Mesenteric fat pad (tissue), 1 donor: ENCODE data around the gene C19orf67. TPM values are rescaled to one million over a fixed set of nuclear protein-coding genes. Genes with fewer than 3 reads are reported as not detected.
"Not testable (repeated sequence)": the region's sequence is repeated elsewhere in the genome, so short reads cannot be mapped to it uniquely, and the experiment has no call there.

Experiments used
- DNase-seq: peaks from one replicate; pipeline ENCODE4 v3.0.0-alpha.2; 2020; ENCODE audit warnings: low spot score
- total RNA-seq: library from RNA; stranded (reverse); fragmentation: NEBNext Ultra II Directional; extraction: Animal tissue kit (Norgen Biotek cat#: 25700); gene quantifications from one replicate; pipeline ENCODE4 v1.2.1, GENCODE V29; 2021
- donor health status: DM: yes; HTN: yes; CAD: no.

Gene C19orf67
- total RNA-seq, 1 donor from 2014 or later: not detected

DNA sequence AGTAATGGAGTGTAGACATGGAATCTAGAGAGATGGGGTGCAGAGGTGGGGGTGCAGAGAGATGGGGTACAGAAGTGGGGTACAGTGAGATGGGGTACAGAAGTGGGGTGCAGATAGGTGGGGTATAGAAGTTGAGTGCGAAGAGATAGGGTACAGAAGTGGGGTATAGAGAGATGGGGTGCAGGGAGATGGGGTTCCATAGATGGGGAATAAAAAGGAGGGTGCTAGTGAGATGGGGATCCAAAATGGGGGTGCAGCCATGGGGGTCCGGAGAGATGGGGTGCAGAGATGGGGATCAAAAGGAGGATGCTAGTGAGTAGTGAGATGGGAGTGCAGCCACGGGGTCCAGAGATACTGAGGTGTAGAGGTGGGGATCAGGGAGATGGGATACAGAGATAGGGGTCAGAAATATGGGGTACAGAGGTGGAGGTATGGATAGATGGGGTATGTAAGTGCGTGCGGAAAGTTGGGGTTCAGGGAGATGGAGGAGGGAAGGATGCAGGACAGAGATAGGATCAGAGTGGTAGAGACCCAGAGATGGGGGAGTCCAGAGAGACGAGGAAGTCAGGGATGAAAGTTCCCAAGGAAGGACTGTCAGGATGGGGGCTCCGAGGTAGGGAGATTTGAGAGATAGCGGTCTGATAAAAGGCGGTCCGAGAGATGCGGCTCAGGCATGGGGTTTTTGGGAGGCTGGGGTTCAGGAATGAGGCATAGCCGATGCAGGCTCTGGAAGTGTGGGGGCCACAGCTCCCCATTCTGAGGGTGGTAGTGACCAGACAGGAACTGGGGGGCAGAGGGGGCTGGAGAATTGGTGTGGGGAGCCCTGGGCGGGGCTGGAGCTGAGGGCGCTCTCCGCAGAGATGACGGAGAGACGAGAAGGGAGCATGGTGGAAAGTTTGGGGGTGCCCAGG, 27.1 kb downstream of the C19orf67 start:
- DNase-seq: no peak

DNA sequence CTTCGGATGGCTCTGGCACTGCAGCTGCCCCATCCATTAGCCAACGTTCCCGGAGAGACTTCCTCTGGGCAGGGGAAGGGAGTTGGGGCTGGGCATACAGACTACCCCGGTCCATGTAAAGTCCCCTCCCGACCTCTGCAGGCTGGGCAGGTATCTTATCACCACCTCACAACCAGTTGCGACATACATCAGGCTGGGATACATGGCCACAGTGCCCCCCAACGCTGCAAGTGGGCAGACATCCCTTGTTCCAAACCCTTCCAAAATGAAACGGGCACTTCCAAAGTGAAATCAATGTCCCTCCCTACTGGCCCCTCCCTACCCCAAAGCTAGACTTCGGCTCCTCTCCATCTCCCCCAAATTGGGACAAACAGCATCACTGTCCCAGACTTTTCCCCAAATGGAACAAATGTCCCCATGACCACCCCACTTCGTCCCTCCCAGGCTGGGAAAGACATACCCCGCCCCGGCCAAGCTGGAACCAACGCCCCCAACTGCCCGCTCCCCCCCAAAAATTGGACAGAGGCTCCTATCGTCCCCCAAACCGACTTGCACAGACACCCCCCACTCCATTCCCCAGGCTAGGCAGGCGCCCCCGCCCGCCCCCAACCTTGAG, 28.7 kb downstream of the C19orf67 start:
- no peak for DNase-seq

DNA sequence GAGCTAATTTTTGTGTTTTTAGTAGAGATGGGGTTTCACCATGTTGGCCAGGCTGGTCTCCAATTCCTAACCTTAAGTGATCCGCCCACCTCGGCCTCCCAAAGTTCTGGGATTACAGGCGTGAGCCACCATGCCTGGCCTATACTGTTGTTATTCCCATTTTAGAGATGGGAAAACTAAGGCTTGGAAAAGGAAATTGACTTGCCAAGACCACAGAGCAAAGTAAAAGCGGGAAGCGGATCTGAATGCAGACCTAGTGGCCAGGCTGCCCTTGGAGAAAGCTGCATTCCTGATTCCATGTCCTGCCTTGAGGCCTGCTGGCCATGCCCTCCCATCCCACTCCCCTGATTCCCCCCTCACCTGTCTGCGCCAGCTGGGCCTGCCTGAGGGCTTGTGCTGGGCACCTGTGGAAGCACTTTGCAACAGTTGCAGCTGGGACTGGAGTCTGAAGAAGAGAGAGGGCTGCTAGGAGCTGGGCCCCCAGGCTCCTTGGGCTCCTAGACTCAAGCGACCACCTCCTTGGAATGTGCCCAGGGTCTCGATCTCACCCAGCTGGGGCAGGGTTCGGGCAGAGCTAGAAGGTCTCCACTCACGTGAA, 29.4 kb downstream of the C19orf67 start:
- DNase-seq: no peak

- no peak for DNase-seq
These were observed 30.2 kb downstream of the C19orf67 start for GRCh38 chr19:14055396-14055795.

GRCh38 chr19:14054721-14055120, 30.9 kb downstream of the C19orf67 start:
- DNase-seq: no peak

DNA sequence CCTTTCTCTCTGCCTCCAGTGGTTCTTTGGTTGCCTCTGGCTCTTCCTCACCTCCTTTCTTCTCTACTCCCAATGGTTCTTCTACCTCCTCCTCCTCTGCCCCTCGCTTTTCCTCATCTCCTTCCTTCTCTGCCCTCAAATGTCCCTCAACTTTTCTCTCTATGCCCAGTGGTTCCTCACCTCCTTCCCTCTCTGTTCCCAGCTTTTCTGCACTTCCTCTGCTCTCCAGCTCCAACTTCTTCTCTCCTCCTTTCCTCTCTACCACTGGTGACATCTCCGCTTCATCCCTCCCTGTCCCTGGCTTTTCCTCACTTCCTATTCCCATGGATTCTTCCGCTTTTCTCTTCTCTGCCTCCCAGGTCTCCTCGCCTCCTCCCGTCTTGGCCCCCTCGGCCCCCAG, 31.5 kb downstream of the C19orf67 start:
- DNase-seq: no peak

DNA sequence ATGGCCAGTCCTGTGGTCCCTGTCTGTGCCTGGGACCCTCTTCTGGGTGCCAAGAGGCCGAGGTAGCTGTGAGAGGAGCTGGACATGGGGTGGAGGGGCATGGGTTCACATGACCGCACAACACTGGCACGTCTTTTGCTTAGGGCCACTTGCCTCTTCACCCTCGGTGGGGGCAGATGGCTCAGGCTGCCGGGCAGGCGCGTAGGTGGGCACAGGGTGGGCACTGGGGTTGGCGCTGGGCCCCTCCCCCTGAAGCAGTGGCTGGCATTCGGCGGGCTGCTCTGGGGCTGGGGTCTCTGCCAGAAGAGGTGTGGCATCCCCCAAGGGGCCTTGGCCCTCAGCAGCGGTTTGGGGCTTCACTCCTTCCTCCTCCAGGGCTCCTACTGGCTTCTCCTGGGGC, 32.1 kb downstream of the C19orf67 start:
- DNase-seq: no peak

GRCh38 chr19:14053032-14053431, 32.6 kb downstream of the C19orf67 start:
- DNase-seq: no peak

- no peak for DNase-seq
These were observed 33.1 kb downstream of the C19orf67 start for GRCh38 chr19:14052470-14052869.

DNA sequence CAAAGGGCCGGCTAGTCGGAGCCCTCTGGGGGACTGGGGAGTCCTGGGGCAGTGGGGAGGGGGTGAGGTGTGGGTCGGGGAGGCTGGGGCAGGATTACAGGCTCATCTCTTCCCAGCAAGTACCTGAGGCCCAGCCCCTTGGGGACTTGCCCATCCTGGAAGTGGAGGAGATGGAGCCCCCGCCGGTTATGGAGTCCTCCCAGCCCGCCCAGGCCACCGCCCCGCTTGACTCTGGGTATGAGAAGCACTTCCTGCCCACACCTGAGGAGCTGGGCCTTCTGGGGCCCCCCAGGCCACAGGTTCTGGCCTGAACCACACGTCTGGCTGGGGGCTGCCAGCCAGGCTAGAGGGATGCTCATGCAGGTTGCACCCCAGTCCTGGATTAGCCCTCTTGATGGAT, 33.6 kb downstream of the C19orf67 start:
- no peak for DNase-seq

DNA sequence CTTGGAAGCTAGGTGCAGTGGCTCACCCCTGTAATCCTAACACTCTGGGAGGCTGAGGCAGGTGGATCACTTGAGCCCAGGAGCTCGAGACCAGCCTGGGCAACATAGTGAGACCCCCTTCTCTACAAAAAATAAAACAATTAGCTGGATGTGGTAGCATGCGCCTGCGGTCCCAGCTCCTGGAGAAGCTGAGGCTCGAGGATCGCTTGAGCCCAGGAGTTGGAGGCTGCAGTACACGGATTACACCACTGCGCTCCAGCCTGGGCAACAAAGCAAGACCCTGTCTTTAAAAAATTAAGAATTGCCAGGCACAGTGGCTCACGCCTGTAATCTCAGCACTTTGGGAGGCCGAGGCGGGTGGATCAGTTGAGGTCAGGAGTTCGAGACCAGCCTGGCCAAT, 34.6 kb downstream of the C19orf67 start:
- not testable (repeated sequence) for DNase-seq

GRCh38 chr19:14050512-14050911, 35.1 kb downstream of the C19orf67 start:
- DNase-seq: no peak

- DNase-seq: no peak
These were observed 37.0 kb downstream of the C19orf67 start for GRCh38 chr19:14048443-14049153.

GRCh38 chr19:14047866-14048265, 37.7 kb downstream of the C19orf67 start:
- not testable (repeated sequence) for DNase-seq

- not testable (repeated sequence) for DNase-seq
These were observed 42.6 kb downstream of the C19orf67 start for GRCh38 chr19:14042659-14043608.

GRCh38 chr19:14039181-14039580, 46.4 kb downstream of the C19orf67 start:
- DNase-seq: no peak

- DNase-seq: no peak
These were observed 49.9 kb downstream of the C19orf67 start for GRCh38 chr19:14035706-14036105.

GRCh38 chr19:14035159-14035558, 50.4 kb downstream of the C19orf67 start:
- not testable (repeated sequence) for DNase-seq

DNA sequence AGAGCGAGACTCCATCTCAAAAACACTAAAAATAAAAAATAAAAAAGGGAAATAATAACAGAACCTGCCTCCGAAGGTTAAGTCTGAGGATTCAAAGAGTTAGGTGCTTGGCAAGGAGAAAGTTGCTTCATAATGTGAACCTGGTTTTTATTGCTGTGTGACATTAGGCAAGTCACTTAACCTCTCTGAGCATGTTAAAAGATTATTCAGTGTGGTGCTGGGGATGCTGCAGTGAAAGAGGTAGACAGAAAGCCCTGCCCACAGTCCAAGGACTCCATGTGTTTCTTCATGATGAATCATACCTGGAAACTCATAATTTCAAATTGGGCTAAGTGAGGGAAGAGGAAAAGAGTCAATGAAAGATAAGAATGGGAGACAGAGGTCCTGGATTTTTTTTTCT, 51.6 kb downstream of the C19orf67 start:
- DNase-seq: no peak

GRCh38 chr19:14031719-14032480, 53.7 kb downstream of the C19orf67 start, which contains the start of gene IL27RA:
IL27RA (plus strand) TSS chr19:14031762; CDS start chr19:14031873, 111 bp downstream.
- no peak for DNase-seq
